ENCODE results near the gene KLHL25.

Gene KLHL25

GRCh38 chr15:85760531-85761371 lies 34.0 kb downstream of the KLHL25 start:
- DNase-seq = no peak

- DNase-seq = no peak
These were observed 34.7 kb downstream of the KLHL25 start for GRCh38 chr15:85760049-85760448.

GRCh38 chr15:85759376-85759775 lies 35.3 kb downstream of the KLHL25 start:
- no peak for DNase-seq

- DNase-seq = no peak
These were observed 36.1 kb downstream of the KLHL25 start for GRCh38 chr15:85758655-85758978.

GRCh38 chr15:85757939-85758654 lies 36.6 kb downstream of the KLHL25 start:
- DNase-seq = no peak

- no peak for DNase-seq
These were observed 37.4 kb downstream of the KLHL25 start for GRCh38 chr15:85757073-85757938.

GRCh38 chr15:85756411-85757072 lies 38.2 kb downstream of the KLHL25 start:
- peak; percentile 36 for DNase-seq

GRCh38 chr15:85755942-85756341 lies 38.8 kb downstream of the KLHL25 start:
- DNase-seq = no peak

- DNase-seq = no peak
These were observed 39.3 kb downstream of the KLHL25 start for GRCh38 chr15:85755471-85755870.

- DNase-seq = no peak
These were observed 39.7 kb downstream of the KLHL25 start for GRCh38 chr15:85754989-85755388.

GRCh38 chr15:85753791-85754452 lies 40.8 kb downstream of the KLHL25 start:
- no peak for DNase-seq

GRCh38 chr15:85753261-85753660 lies 41.5 kb downstream of the KLHL25 start:
- DNase-seq = no peak

GRCh38 chr15:85752491-85752961 lies 42.2 kb downstream of the KLHL25 start:
- no peak for DNase-seq

- no peak for DNase-seq
These were observed 42.6 kb downstream of the KLHL25 start for GRCh38 chr15:85752124-85752475.

- DNase-seq = no peak
These were observed 43.2 kb downstream of the KLHL25 start for GRCh38 chr15:85751291-85752123.

- DNase-seq = no peak
These were observed 44.1 kb downstream of the KLHL25 start for GRCh38 chr15:85750319-85751290.

- no peak for DNase-seq
These were observed 45.2 kb downstream of the KLHL25 start for GRCh38 chr15:85749261-85750151.

GRCh38 chr15:85748729-85749128 lies 46.0 kb downstream of the KLHL25 start:
- no peak for DNase-seq

- no peak for DNase-seq
These were observed 46.5 kb downstream of the KLHL25 start for GRCh38 chr15:85748176-85748575.

Data from suppressor macrophage treated with lipopolysaccharide for 4 hours (primary cell).